Measurements from ENCODE around the gene SIK2.
"Not testable (repeated sequence)": the region's sequence is repeated elsewhere in the genome, so short reads cannot be mapped to it uniquely, and the experiment has no call there.

The SIK2 gene

GRCh38 chr11:111759778-111760407, 157.6 kb downstream of the SIK2 start:
- no peak overlapping the region for H3K27ac ChIP-seq (ENCODE audit: low read depth, low read length, severe bottlenecking)
- no peak overlapping the region for H3K4me3 ChIP-seq (ENCODE audit: extremely low read depth, insufficient read depth, low read length, poor library complexity, severe bottlenecking)
- no peaks in the 10 kb centered on the region for H3K9me3 ChIP-seq (ENCODE audit: control insufficient read depth, low read length)
- H3K4me1 ChIP-seq (ENCODE audit: control insufficient read depth, insufficient read depth, low read length, poor library complexity, severe bottlenecking) = no peaks in the 10 kb centered on the region
- WGBS, 2 experiments (ENCODE audit: insufficient coverage in 2 of 2) = 96 to 100% methylated on average over 4 of the region's 5 CpGs
- peaks cover 80% of the 10 kb centered on the region for H3K36me3 ChIP-seq (ENCODE audit: control insufficient read depth, insufficient read depth, low read length)

GRCh38 chr11:111761036-111761435, 158.8 kb downstream of the SIK2 start:
- H3K4me3 ChIP-seq (ENCODE audit: extremely low read depth, insufficient read depth, low read length, poor library complexity, severe bottlenecking) = no peak overlapping the region
- H3K4me1 ChIP-seq (ENCODE audit: control insufficient read depth, insufficient read depth, low read length, poor library complexity, severe bottlenecking) = no peaks in the 10 kb centered on the region
- no peak overlapping the region for H3K27ac ChIP-seq (ENCODE audit: low read depth, low read length, severe bottlenecking)
- 94 to 97% methylated on average over 4 of the region's 4 CpGs for WGBS, 2 experiments (ENCODE audit: insufficient coverage in 2 of 2)
- H3K36me3 ChIP-seq (ENCODE audit: control insufficient read depth, insufficient read depth, low read length) = peaks cover 73% of the 10 kb centered on the region
- no peaks in the 10 kb centered on the region for H3K9me3 ChIP-seq (ENCODE audit: control insufficient read depth, low read length)

GRCh38 chr11:111762526-111762925, 160.3 kb downstream of the SIK2 start:
- Histone ChIP-seq H3K4me1 (ENCODE audit: control insufficient read depth, insufficient read depth, low read length, poor library complexity, severe bottlenecking) (no peaks in the 10 kb centered on the region), H3K27ac (ENCODE audit: low read depth, low read length, severe bottlenecking) (no peak overlapping the region), H3K36me3 (ENCODE audit: control insufficient read depth, insufficient read depth, low read length) (peaks cover 66% of the 10 kb centered on the region), H3K4me3 (ENCODE audit: extremely low read depth, insufficient read depth, low read length, poor library complexity, severe bottlenecking) (no peak overlapping the region), H3K9me3 (ENCODE audit: control insufficient read depth, low read length) (no peaks in the 10 kb centered on the region)
- 93 to 97% methylated on average over 4 of the region's 5 CpGs for WGBS, 2 experiments (ENCODE audit: insufficient coverage in 2 of 2)

- Histone ChIP-seq H3K36me3 (ENCODE audit: control insufficient read depth, insufficient read depth, low read length) (peaks cover 65% of the 10 kb centered on the region), H3K4me1 (ENCODE audit: control insufficient read depth, insufficient read depth, low read length, poor library complexity, severe bottlenecking) (no peaks in the 10 kb centered on the region), H3K27ac (ENCODE audit: low read depth, low read length, severe bottlenecking) (no peak overlapping the region), H3K9me3 (ENCODE audit: control insufficient read depth, low read length) (no peaks in the 10 kb centered on the region), H3K4me3 (ENCODE audit: extremely low read depth, insufficient read depth, low read length, poor library complexity, severe bottlenecking) (no peak overlapping the region)
- 85 to 86% methylated on average over 3 of the region's 3 CpGs for WGBS, 2 experiments (ENCODE audit: insufficient coverage in 2 of 2)
Observed at GRCh38 chr11:111762981-111763643, 160.9 kb downstream of the SIK2 start.

- 92 to 100% methylated on average over 1 of the region's 1 CpG for WGBS, 2 experiments (ENCODE audit: insufficient coverage in 2 of 2)
- no peak overlapping the region for H3K27ac ChIP-seq (ENCODE audit: low read depth, low read length, severe bottlenecking)
- H3K4me1 ChIP-seq (ENCODE audit: control insufficient read depth, insufficient read depth, low read length, poor library complexity, severe bottlenecking) = no peaks in the 10 kb centered on the region
- H3K9me3 ChIP-seq (ENCODE audit: control insufficient read depth, low read length) = no peaks in the 10 kb centered on the region
- peaks cover 51% of the 10 kb centered on the region for H3K36me3 ChIP-seq (ENCODE audit: control insufficient read depth, insufficient read depth, low read length)
- peak overlapping the region; percentile 86 for H3K4me3 ChIP-seq (ENCODE audit: extremely low read depth, insufficient read depth, low read length, poor library complexity, severe bottlenecking)
Observed at GRCh38 chr11:111764621-111765020, 162.4 kb downstream of the SIK2 start.

- Histone ChIP-seq H3K4me3 (ENCODE audit: extremely low read depth, insufficient read depth, low read length, poor library complexity, severe bottlenecking) (peak overlapping the region; percentile 86), H3K36me3 (ENCODE audit: control insufficient read depth, insufficient read depth, low read length) (peaks cover 42% of the 10 kb centered on the region), H3K4me1 (ENCODE audit: control insufficient read depth, insufficient read depth, low read length, poor library complexity, severe bottlenecking) (no peaks in the 10 kb centered on the region), H3K9me3 (ENCODE audit: control insufficient read depth, low read length) (no peaks in the 10 kb centered on the region), H3K27ac (ENCODE audit: low read depth, low read length, severe bottlenecking) (no peak overlapping the region)
- WGBS, 2 experiments (ENCODE audit: insufficient coverage in 2 of 2) = 4 to 8% methylated on average over 14 to 21 of the region's 28 CpGs
Observed at GRCh38 chr11:111765320-111765983, 163.2 kb downstream of the SIK2 start.

GRCh38 chr11:111765984-111766833, 164.0 kb downstream of the SIK2 start, which contains the start of gene PPP2R1B:
Gene PPP2R1B, minus strand, starts transcription at chr11:111766389. Its CDS starts 28 bp downstream, at chr11:111766361.
- H3K36me3 ChIP-seq (ENCODE audit: control insufficient read depth, insufficient read depth, low read length) = peaks cover 35% of the 10 kb centered on the region
- no peaks in the 10 kb centered on the region for H3K9me3 ChIP-seq (ENCODE audit: control insufficient read depth, low read length)
- 0 to 1% methylated on average over 31 to 57 of the region's 61 CpGs for WGBS, 2 experiments (ENCODE audit: insufficient coverage in 2 of 2)
- H3K4me3 ChIP-seq (ENCODE audit: extremely low read depth, insufficient read depth, low read length, poor library complexity, severe bottlenecking) = peak within 1 kb of the TSS; percentile 86
- H3K4me1 ChIP-seq (ENCODE audit: control insufficient read depth, insufficient read depth, low read length, poor library complexity, severe bottlenecking) = no peaks in the 10 kb centered on the region
- H3K27ac ChIP-seq (ENCODE audit: low read depth, low read length, severe bottlenecking) = peak within 1 kb of the TSS; percentile 71

- H3K4me3 ChIP-seq (ENCODE audit: extremely low read depth, insufficient read depth, low read length, poor library complexity, severe bottlenecking) = peak overlapping the region; percentile 86
- H3K4me1 ChIP-seq (ENCODE audit: control insufficient read depth, insufficient read depth, low read length, poor library complexity, severe bottlenecking) = no peaks in the 10 kb centered on the region
- H3K9me3 ChIP-seq (ENCODE audit: control insufficient read depth, low read length) = no peaks in the 10 kb centered on the region
- H3K27ac ChIP-seq (ENCODE audit: low read depth, low read length, severe bottlenecking) = peak overlapping the region; percentile 71
- 0 to 29% methylated on average over 1 to 6 of the region's 7 CpGs for WGBS, 2 experiments (ENCODE audit: insufficient coverage in 2 of 2)
- H3K36me3 ChIP-seq (ENCODE audit: control insufficient read depth, insufficient read depth, low read length) = peaks cover 29% of the 10 kb centered on the region
Observed at GRCh38 chr11:111766834-111767142, 164.5 kb downstream of the SIK2 start.

- 91 to 100% methylated on average over 3 to 4 of the region's 4 CpGs for WGBS, 2 experiments (ENCODE audit: insufficient coverage in 2 of 2)
- Histone ChIP-seq H3K27ac (ENCODE audit: low read depth, low read length, severe bottlenecking) (no peak overlapping the region), H3K4me3 (ENCODE audit: extremely low read depth, insufficient read depth, low read length, poor library complexity, severe bottlenecking) (no peak overlapping the region)
Observed at GRCh38 chr11:111770581-111771134, 168.4 kb downstream of the SIK2 start.

GRCh38 chr11:111771205-111771604, 169.0 kb downstream of the SIK2 start:
- H3K4me1 ChIP-seq (ENCODE audit: control insufficient read depth, insufficient read depth, low read length, poor library complexity, severe bottlenecking); H3K4me3 ChIP-seq (ENCODE audit: extremely low read depth, insufficient read depth, low read length, poor library complexity, severe bottlenecking); H3K9me3 ChIP-seq (ENCODE audit: control insufficient read depth, low read length); H3K36me3 ChIP-seq (ENCODE audit: control insufficient read depth, insufficient read depth, low read length); H3K27ac ChIP-seq (ENCODE audit: low read depth, low read length, severe bottlenecking): not testable (repeated sequence)
- 61% methylated on average over 3 of the region's 5 CpGs for WGBS, 2 experiments (ENCODE audit: insufficient coverage in 2 of 2)

More at GRCh38 chr11:111770581-111771134, 168.4 kb downstream of the SIK2 start:
- H3K9me3 ChIP-seq (ENCODE audit: control insufficient read depth, low read length) = no peaks in the 10 kb centered on the region
- no peaks in the 10 kb centered on the region for H3K4me1 ChIP-seq (ENCODE audit: control insufficient read depth, insufficient read depth, low read length, poor library complexity, severe bottlenecking)
- H3K36me3 ChIP-seq (ENCODE audit: control insufficient read depth, insufficient read depth, low read length) = no peaks in the 10 kb centered on the region

All from mesodermal cell (in vitro differentiated cells).